HG03139 (cell line): ENCODE data around the gene SURF4.
A peak's percentile ranks its signal among the peaks of the same experiment; 100 is the strongest.

Experiments
- ATAC-seq: cut with Tn5 transposase; IDR thresholded peaks from one replicate; pipeline ENCODE4 v1.9.1; 2021; ENCODE audit not compliant: unreplicated experiment

SURF4 gene

DNA sequence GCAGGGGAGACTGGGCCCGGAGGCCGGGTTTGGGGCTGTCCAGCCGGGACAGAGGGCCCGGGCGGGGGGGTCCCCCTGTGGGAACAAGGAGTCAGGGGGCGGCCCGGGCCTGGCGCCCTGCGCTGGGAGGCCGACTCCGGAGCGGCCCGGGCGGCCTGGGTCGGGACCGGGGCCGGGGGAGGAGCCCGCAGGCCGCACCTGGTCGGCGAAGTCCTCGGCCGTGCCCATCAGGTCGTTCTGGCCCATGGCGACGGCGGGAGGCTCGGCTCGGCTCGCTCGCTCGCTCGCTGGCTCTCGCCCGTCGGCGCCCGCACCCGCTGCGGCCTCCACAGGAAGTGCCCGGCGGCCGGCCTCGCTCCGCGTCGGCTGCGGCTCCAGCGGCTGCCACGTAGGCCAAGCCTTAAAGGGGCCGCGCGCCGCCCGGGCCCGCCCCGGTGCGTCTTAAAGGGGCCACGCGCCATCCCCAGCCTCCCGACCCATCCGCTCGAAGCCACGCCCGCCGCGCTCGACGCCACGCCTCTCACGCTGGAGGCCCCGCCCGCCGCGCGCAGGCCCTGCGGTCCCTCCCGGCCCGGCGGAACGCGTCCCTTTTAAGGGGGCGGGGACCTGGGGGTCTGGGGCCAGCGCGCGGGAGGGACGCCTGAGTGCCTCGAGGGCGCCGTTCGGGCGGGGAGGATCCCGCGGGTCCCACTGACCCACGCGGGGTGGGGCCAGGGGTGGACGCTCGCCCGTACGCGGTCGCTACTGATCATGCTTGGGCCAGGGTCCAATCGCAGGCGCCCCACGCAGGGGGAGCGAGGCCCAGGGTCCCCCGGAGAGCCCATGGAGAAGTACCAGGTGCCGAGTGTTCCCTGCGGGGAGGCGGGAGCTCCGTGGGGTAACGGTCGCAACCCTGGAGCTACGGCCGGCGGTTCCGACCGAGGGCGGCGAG, at the start of gene SURF4, which contains the start of gene STKLD1:
TSS of gene SURF4 (minus strand) at position 337 of the 931 bp plus-strand sequence. CDS start at position 246, 91 bp downstream.
TSS of gene STKLD1 (plus strand) at position 643 of the 931 bp plus-strand sequence. CDS start at position 751, 108 bp downstream.
- peak; percentile 86 for ATAC-seq

DNA sequence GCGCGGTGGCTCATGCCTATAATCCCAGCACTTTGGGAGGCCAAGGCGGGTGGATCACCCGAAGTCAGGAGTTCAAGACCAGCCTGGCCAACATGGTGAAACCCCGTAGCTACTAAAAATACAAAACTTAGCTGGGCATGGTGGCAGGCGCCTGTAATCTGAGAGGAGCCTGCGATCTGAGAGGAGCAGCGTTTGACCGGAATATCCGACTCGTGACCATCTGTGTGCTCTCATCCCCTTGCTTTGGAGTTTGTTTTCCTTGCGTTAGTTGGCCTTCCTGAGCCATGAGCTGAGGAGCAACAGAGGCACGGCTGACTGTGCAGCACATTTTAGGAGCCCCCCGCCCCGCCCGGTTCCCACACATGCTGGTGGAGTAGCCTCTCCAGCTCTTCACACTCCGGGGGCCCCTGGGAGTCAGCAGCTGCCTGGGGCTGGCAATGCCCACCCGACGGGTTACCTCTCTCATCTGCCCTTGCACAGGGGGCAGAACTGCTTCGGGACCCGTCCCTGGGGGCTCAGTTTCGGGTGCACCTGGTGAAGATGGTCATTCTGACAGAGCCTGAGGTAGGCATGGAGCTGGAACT, 49.3 kb upstream of the SURF4 start:
- ATAC-seq = no peak

DNA sequence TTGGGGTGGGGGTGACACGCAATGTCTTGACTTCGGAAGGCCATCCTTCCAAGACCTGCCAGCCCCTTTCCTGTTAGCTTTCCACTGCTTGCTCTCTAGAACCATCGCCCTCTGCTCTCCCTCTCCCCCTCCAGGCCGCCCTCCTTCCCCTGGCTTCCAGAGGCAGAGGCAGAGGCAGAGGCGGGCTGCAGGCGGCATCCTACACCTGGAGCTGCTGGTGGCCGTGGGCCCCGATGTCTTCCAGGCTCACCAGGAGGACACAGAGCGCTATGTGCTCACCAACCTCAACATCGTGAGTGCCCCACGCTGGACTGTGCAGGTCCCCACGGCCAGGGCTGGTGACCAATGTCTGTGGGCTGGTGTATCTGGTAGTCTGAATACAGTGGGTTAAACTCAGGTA, 48.3 kb upstream of the SURF4 start:
- no peak for ATAC-seq

DNA sequence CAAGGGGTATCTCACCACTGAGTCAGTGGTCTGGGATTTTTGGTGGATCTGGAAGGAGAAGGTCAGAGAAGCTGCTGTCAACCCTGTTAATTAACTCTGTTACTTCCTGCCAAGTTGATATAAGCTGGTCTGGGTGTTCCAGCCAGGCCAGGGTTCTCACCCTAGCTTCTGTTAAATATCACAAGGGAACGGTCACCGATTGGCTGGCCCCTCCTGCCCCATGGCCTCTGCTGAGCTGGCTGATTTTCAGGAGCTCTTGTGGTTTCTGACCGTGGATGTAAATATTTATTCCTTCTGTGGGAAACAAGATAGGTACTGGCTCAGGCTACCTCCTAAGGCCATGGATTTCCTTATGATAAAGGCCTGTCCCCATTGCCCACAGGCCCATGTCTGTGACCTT, 47.4 kb upstream of the SURF4 start:
- no peak for ATAC-seq

DNA sequence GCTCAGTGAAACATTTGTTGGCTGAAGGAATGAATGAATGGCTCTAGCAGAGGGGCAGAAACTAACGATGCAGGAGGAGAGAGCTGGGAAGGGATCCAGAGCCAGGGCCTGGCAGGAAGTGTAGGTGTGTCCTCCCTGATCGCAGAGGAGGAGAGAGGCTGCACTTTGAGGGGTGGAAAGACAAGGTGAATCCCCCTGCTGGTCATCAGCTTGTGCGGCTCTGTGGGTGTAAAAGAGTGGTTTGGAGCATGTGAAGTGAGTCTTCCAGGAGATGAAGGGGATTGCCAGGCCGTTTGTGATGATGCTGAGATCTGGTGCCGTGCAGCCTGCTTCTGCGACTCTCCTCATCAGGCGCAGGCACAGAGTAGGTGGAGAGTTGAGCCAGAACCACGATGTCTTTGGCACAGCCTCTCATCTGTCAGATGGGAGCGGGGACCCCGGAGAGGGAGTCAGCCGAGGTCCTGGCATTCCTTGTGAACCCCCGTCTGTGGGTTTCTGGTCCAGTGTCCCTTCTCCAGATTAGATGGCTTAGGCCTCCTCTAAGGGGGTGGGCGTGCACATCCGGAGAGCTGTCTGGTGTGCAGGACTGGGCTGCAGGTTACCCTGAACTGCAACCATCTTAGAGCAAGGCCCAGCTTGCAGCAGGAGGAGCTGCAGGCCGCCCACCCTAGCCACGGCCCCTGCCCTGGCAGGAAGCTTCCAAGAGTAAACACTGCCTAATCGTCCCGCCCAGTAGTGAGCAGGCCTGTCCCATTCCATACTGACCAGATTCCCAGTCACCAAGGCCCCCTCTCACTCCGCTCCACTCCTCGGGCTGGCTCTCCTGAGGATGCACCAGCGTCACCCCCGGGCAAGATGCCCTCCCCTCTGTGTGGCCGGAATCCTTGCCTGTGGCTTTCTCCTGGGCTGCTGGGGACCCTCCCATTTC, 46.0 kb upstream of the SURF4 start, which contains the start of gene ADAMTS13:
TSS of gene ADAMTS13 (plus strand) at position 753 of the 928 bp plus-strand sequence. CDS start at position 830, 77 bp downstream.
- no peak for ATAC-seq

DNA sequence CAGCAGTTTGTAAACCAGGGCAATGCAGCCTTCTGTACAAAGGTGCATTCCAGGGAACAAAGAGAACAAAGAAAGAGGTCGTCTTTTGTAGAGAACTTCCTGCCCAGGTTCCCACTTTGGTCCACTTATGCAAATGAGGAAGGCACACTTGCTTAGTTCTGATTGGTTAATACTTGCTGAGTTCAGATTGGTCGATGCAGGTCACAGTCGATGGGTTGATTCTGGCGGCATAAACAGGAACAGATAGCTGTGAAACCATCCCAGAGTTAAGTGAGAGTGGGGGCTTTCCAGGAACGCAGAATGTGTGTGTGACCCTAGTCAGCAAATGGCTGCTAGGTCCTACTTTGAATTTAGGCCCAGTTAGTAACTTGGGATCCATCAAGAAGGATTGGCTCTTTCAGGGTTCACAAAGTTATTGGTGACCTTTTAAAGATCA, 44.5 kb upstream of the SURF4 start:
- no peak for ATAC-seq

DNA sequence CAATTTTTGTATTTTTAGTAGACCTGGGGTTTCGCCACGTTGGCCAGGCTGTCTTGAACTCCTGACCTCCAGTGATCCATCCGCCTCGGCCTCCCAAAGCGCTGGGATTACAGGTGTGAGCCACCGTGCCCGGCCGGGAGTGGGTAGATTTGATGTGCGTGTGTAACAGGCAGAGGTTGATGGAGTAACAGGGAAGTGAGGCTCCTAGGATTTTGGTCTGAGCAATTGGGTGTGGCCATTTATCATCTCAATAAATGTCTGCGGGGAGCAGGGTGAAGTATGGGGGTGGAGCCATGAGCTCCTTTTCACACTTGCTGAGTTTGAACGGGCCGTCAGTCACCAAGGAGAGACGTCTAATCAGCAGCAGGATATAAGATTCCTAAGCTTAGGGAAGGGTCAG, 43.1 kb upstream of the SURF4 start:
- ATAC-seq = no peak

DNA sequence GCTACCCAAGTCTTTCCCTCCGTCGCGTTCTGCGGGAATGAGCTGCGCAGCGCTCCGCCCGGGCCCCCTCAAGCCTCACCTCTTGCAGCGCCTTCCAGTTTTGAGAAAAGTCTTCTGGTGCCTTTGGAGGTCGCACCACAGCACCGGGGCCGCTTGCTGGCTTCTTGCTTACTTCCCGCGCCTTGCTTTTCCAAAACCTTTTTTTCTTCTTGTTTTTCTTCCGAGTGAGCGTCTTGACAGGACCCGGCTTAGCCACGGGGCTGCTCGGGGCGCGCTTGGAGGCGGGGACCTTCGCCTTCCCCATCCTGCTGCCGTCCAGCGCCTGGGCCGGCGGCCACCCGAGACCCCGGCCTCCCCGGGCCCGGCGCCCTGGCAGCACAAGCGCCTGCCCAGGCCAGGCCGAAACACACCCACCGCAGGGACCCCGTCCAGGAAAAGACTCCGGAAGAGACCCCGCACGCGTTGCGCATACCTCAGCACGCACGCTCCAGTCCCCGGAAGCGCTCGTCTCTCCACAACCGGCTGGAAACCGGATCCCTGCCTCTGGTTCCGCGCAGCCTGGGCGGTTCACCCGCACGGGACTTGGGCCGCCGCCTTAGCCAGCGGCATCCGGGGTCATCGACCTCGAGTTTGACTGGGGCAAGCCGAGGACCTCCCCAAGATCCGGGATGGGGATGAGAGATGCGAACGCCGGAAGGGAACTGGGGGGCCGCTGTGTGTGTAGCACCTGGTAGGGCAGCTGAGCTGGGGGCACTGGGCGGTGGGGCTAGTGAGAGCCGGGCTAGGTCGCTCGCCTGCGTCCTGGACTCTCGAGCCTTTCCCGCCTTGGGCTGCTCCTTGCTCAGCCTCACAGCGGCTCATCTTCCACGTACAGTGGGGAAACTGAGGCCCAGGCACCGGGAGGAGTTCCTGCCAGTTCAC, 41.9 kb upstream of the SURF4 start, which contains the start of gene REXO4:
TSS of gene REXO4 (minus strand) at position 470 of the 921 bp plus-strand sequence. CDS start at position 304, 166 bp downstream.
- peak; percentile 52 for ATAC-seq

DNA sequence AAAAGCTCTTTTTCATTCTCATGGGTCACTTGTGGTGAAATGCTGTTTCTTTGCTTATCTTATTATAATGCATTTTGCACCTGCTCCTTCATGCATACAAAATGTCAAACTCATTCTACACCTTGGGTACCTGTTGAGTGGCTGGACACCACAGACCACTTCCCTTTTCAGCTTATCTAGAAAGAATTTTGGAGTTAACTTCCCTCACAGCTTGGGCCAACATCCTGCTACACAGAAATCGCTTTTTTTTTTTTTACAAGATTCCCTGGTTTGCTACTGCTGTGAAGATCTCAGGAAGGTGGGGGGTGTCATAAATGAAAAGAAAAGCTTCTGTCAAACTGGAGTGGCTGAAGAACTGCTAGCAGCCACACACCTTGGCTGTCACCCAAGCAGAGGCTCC, 39.3 kb upstream of the SURF4 start:
- no peak for ATAC-seq

DNA sequence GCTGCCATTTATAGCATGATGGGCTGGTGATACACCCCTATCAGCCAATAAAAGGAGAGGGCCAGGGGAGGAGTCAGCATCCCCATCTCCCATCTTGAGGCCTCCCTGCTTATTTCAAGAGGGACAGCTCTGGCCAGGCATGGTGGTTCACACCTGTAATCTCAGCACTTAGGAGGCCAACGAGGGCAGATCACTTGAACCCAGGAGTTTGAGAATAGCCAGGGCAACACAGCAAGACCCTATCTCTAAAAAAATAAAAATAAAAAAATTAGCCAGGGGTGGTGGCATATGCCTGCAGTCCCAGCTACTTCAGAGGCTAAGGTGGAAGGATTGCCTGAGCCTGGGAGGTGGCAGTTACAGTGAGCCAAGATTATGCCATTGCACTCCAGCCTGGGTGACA, 32.2 kb upstream of the SURF4 start:
- no peak for ATAC-seq

DNA sequence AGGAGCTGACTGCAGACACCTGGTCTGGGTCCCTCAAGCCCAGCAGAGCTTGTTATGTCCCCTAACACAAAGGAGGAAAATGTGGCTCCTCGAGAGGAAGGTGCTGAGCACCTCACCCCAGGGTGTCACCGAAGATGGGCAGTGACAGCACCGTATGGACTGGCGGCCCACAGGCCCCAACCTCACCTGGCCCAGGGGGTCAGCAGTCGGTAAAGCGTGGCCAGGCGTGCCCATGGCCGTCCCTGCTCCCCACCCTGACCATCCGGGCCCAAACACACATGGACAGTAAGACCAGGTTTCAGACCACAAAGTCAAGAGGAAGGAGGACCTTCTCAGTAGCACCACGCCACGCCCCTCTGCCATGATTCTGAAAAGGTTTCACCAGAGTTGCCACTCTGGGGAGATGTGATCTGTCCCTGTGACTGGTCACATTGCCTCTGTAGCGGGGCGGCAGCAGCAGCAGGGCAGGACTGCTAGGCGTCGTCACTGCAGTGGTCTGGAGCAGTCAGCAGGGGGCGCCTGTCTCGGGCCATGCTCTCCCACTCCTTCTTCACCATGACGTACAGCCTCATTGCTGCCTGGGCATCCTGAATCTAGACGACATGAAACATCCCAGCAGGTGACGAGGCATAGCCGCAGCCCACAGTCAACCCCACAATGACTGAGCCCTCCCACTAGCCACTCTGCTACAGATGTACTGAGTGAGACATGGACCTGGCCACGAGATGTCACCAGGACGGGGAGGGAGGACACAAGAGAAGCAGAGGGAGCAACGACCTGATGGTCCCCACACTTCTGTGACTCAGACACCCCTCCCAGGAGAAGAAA, 30.8 kb upstream of the SURF4 start:
- peak; percentile 53 for ATAC-seq

DNA sequence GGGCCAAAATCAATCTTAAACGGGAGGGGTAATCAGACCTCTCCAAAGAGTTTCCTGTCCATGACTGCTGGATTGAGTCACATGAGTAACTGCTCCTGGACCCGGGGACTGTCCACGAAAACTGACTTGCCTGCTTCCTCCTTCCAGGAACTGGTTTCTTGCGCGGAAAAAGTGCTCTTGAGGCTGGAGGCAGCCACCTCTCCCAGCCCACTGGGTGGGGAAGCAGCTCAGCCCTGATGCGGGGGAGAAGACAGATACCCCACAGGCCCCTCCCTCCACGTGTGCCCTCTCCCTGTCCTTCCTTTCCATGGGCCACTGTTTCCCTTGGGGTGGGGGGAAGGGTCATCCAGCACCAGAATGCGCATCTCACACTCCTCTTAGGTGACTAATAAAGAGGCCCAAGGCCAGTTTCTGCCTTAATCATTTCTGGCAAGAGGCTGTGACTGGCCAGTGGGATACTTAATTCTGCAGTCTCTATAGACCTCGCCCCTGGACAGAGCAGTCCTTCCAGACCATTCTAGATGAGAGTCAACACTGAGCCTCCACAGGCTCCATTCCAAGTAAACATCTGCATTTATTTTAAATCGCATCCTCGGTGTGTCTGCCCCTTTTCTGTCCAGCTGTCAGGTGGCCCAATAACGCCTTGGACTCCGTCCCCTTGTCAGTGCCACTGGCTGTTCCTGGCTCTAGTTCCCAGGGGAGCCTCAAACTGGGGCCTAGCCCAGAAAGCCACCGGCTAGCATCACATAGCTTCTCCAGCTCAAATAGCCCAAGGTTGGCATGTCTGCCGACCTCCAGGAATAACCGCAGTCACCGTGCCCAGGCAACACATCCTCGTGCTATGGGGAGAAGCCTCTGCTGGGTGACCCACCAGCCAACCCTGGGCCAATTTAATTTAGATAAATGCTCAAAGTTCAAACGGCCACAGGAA, 29.9 kb upstream of the SURF4 start:
- no peak for ATAC-seq

DNA sequence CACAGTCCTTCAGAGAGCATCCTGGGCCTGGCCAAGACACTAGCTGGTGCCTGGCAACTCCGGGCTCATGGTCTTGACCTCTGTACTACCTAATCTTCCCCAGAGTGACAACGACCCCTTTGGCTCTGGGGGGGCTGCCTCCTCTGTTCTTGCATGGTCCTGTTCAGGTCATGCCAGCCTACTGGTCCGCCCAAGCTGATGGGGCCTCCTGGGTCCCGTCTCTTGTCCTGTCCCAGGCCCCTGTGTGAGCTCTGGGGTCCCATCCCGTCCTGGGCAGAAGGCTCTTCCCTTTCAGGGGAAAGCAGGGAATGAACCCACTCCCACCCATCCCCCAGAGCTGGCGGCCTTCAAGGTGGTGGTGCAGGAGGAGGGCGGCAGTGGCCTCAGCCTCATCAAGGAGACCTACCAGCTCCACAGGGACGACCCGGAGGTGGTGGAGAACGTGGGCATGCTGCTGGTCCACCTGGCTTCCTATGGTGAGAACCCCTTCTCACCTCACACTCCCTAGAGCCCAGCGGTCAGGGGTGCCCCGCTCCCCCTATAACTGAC, 28.7 kb upstream of the SURF4 start:
- ATAC-seq = no peak

DNA sequence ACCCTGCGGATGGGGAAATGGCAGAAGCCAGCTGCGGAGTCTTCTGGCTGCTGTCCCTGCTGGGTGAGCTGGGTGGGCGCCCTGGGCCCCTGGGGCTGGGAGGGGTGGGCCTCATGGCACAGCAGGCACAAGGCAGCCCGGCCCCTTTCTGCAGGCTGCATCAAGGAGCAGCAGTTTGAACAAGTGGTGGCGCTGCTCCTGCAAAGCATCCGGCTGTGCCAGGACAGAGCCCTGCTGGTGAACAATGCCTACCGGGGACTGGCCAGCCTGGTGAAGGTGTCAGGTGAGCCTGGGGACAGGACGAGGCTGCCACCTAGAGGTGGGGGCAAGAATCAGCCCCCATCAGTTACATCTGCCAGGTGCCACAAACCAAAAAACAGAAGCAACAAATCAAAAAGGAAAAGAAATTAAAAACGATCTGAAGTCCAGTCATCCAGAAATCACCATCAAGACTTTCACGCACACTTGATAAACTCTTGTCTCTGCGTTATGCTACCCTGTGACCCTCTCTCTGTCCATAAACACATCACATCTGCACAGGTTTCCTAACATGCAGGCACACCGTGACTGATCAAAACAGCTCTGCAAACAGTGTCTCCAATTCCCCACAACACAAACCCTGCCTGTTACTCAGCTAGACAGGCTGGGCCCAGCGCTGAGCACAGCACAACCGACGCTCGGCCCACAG, 28.1 kb upstream of the SURF4 start:
- no peak for ATAC-seq

DNA sequence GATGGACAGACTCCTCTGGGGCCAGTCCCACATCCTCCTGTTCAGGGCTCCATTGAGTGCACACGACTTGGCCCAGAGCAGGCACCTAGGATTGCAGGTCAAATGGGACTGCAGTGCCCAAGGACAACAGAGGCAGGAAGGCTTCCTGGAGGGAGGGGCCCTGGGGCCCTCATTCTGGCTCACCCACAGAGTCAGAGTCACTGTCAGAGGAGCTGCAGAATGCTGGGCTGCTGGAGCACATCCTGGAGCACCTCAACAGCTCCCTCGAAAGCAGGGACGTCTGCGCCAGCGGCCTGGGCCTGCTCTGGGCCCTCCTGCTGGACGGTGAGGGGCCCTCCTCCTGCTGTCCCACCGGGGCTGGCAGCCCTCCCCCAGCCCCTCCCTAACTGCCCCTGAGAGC, 26.8 kb upstream of the SURF4 start:
- no peak for ATAC-seq

DNA sequence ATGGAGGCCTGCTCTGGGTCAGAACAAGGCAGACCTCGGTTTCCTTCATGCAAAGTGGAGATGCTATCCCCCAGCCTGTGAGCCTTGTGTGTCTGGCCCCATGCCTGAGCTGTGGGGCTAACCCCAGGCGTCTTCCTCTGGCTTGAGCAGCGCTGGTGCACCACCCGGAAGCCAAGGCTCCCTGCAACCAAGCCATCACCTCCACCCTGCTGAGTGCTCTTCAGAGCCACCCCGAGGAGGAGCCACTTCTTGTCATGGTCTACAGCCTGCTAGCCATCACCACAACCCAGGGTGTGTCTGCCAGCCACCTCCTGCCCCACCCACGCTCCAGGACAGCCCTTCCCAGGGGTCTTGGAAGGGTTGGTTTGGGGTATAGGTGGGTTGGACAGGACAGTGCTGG, 25.7 kb upstream of the SURF4 start:
- ATAC-seq = no peak

DNA sequence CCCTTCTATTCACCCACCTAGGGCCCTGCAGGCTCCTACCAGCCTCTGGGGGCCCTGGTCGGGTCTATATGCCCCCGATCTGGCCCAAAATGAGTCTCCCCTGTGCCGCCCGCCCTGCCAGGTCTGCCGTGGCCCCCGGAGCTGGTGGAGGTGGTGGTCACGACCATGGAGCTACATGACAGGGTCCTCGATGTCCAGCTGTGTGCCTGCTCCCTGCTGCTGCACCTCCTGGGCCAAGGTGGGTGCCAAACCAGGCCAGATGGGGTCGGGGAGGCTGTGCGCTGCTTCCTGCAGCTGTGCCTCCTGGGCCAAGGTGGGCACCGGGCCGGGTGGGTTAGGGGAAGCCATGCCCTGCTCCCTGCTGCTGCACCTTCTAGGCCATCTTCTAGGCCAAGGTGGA, 24.4 kb upstream of the SURF4 start:
- no peak for ATAC-seq
